Jurkat, Clone E6-1 (cell line): ENCODE results near the gene RBM33.

Source experiments
- DNase-seq: peaks from one replicate; pipeline ENCODE4 v3.0.0-alpha.2; 2011; ENCODE audit warnings: low read depth, low spot score
- H3K4me3 ChIP-seq: 2 replicates; pipeline ENCODE4 v1.5.1; 2011; ENCODE audit warnings: mild to moderate bottlenecking, low read length, control low read depth, moderate library complexity

RBM33 gene

GRCh38 chr7:155619634-155620271 lies 24.7 kb upstream of the RBM33 start:
- H3K4me3 ChIP-seq, result no peak overlapping the region
- no peak for DNase-seq

GRCh38 chr7:155620497-155620896 lies 24.0 kb upstream of the RBM33 start:
- DNase-seq, result no peak
- H3K4me3 ChIP-seq, result no peak overlapping the region

GRCh38 chr7:155621418-155621980 lies 23.0 kb upstream of the RBM33 start:
- DNase-seq, result no peak

GRCh38 chr7:155624412-155624811 lies 20.0 kb upstream of the RBM33 start:
- H3K4me3 ChIP-seq, result no peak overlapping the region
- DNase-seq, result no peak

More at GRCh38 chr7:155621418-155621980, 23.0 kb upstream of the RBM33 start:
- H3K4me3 ChIP-seq, result no peak overlapping the region

GRCh38 chr7:155625557-155625956 lies 18.9 kb upstream of the RBM33 start:
- H3K4me3 ChIP-seq, result no peak overlapping the region
- DNase-seq, result no peak

- H3K4me3 ChIP-seq, result no peak overlapping the region
Measured at GRCh38 chr7:155629171-155629570, 15.3 kb upstream of the RBM33 start.

GRCh38 chr7:155631155-155631554 lies 13.3 kb upstream of the RBM33 start:
- DNase-seq, result no peak
- no peak overlapping the region for H3K4me3 ChIP-seq

More at GRCh38 chr7:155629171-155629570, 15.3 kb upstream of the RBM33 start:
- DNase-seq, result no peak

GRCh38 chr7:155635817-155636216 lies 8.6 kb upstream of the RBM33 start:
- DNase-seq, result no peak
- no peak overlapping the region for H3K4me3 ChIP-seq

GRCh38 chr7:155637155-155637554 lies 7.3 kb upstream of the RBM33 start:
- no peak overlapping the region for H3K4me3 ChIP-seq
- DNase-seq, result no peak

- no peak for DNase-seq
- H3K4me3 ChIP-seq, result no peak overlapping the region
Measured at GRCh38 chr7:155638366-155638765, 6.1 kb upstream of the RBM33 start.

- H3K4me3 ChIP-seq, result no peak overlapping the region
- no peak for DNase-seq
Measured at GRCh38 chr7:155639958-155640520, 4.4 kb upstream of the RBM33 start.

- DNase-seq, result no peak
- no peak overlapping the region for H3K4me3 ChIP-seq
Measured at GRCh38 chr7:155640629-155641028, 3.8 kb upstream of the RBM33 start.

GRCh38 chr7:155643804-155644177 lies 670 bp upstream of the RBM33 start:
- no peak for DNase-seq

GRCh38 chr7:155644971-155645509 lies 579 bp downstream of the RBM33 start:
- peak; percentile 19 for DNase-seq
- H3K4me3 ChIP-seq, result peak overlapping the region; percentile 96

More at GRCh38 chr7:155643804-155644177, 670 bp upstream of the RBM33 start:
- peak overlapping the region; percentile 96 for H3K4me3 ChIP-seq

GRCh38 chr7:155645662-155646061 lies 1.2 kb downstream of the RBM33 start:
- H3K4me3 ChIP-seq, result peak overlapping the region; percentile 96
- no peak for DNase-seq

GRCh38 chr7:155646669-155647068 lies 2.2 kb downstream of the RBM33 start:
- H3K4me3 ChIP-seq, result no peak overlapping the region
- DNase-seq, result no peak

GRCh38 chr7:155647302-155647701 lies 2.8 kb downstream of the RBM33 start:
- DNase-seq, result no peak

GRCh38 chr7:155647734-155648133 lies 3.3 kb downstream of the RBM33 start:
- DNase-seq, result no peak

More at GRCh38 chr7:155647302-155647701, 2.8 kb downstream of the RBM33 start:
- H3K4me3 ChIP-seq, result no peak overlapping the region

GRCh38 chr7:155648752-155649339 lies 4.4 kb downstream of the RBM33 start:
- DNase-seq, result no peak
- H3K4me3 ChIP-seq, result no peak overlapping the region

More at GRCh38 chr7:155647734-155648133, 3.3 kb downstream of the RBM33 start:
- no peak overlapping the region for H3K4me3 ChIP-seq

GRCh38 chr7:155649588-155649987 lies 5.1 kb downstream of the RBM33 start:
- no peak for DNase-seq
- no peak overlapping the region for H3K4me3 ChIP-seq
